ENCODE results near the gene LAMC3.

LAMC3 gene

DNA sequence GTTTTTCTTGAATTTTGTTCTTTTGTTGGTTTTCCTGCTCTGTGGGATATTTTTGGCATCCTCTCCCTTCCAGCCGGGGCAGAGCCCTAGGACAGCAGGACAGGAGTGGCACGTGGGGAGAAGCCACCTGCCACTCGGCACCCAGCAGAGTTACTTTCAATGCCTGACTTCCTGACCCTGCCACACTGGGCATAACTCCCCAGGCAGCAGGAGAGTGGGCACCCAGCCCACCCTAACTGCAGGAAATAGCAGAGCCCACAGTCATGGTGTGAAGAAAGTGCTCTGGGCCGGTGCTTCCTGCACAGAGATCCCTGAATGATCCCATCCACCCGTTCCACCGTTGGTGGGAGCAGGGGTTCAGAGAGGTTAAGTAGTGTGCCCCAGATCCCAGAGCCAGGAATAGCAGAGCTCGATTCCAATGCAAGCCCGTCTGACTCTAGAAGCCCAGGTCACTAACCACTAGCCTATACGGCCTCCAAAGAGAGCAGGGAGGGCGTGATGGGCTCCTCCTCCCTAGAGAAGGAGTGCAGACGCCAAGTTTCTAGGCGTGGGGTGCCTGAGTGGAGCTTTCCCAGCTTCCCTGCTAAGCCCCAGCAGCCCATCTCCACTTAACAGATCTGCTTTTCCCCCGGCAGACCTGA is 108.3 kb downstream of the LAMC3 start:
- DNase-seq (ENCODE audit: low spot score): no peak

DNA sequence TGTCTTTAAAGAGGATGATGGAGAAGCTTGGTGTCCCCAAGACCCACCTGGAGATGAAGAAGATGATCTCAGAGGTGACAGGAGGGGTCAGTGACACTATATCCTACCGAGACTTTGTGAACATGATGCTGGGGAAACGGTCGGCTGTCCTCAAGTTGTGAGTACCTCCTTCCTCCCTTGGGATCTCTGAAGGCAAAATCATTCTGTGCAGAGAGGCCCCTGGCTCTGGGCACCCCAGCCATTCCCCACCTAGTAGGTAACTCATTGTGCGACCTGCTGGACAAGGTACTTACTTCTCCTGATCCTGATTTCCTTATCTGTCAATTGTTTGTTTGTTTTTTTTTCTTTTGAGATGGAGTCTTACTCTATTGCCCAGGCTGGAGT is 108.8 kb downstream of the LAMC3 start:
- DNase-seq (ENCODE audit: low spot score): no peak

DNA sequence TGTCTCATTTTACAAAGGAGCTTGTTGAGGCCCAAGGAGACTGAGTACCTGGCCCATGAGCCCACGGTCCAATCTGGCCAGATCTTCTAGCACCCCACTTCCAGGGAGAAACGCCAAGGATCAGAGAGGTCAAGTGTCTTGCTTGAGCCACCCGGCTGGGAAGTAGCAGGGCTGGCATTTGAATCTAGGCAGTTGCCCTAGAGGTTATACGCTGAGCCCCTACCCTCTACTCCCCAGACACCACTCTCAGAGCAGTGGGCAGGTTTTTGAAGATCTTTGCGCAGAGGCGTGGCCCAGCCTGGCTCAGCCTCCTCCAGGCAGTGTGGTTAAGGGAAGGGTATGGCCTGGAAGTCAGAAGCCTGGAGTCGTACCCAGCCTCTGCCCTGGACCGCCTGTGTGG is 110.6 kb downstream of the LAMC3 start:
- DNase-seq (ENCODE audit: low spot score): no peak

DNA sequence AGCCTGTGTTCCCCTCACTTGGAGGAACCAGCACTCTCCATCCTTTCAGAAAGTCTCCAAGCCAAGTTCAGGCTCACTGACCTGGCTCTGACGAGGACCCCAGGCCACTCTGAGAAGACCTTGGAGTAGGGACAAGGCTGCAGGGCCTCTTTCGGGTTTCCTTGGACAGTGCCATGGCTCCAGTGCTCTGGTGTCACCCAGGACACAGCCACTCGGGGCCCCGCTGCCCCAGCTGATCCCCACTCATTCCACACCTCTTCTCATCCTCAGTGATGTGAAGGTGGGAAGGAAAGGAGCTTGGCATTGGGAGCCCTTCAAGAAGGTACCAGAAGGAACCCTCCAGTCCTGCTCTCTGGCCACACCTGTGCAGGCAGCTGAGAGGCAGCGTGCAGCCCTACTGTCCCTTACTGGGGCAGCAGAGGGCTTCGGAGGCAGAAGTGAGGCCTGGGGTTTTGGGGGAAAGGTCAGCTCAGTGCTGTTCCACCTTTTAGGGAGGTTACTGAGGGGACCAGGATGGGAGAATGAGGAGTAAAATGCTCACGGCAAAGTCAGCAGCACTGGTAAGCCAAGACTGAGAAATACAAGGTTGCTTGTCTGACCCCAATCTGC is 111.8 kb downstream of the LAMC3 start:
- no peak for DNase-seq (ENCODE audit: low spot score)

DNA sequence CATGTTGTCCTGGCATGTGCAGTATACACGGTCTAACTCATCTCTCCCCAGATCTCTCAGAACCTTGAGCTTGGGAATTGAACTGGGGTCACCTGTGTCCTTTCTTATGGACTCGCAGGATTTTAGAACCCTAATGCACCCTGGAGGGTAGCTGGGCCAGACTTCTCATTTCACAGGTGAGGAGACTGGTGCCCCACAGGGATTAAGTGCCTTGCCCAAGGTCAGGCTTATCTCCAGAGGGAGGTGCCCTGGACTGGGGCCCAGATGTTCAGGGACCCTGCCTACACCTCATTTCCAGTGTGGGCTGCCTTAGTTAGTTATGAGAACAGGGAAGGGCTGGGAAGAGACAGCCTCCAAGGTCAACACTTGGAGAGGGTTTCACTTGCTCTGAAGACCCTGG is 112.4 kb downstream of the LAMC3 start:
- DNase-seq (ENCODE audit: low spot score): no peak

DNA sequence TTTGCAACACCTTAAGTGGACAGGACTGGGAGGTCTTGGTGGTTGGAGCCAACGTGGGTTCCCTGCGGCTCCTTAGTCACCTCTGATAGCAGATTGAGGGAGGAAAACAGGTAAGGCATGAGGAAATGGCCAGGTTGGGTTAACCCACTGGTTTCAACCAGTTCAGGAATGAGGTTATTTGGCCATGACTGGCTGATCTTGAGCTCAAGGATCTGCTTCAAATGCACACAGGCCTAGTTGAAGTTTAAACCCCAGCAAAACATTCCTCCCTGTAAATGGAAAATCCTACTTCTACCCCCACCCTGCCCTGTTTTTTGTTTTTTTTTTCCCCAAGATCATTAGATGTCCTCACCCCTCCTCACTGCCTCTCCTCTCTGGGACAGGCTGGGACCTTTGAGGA is 113.2 kb downstream of the LAMC3 start:
- peak; percentile 96 for DNase-seq (ENCODE audit: low spot score)

DNA sequence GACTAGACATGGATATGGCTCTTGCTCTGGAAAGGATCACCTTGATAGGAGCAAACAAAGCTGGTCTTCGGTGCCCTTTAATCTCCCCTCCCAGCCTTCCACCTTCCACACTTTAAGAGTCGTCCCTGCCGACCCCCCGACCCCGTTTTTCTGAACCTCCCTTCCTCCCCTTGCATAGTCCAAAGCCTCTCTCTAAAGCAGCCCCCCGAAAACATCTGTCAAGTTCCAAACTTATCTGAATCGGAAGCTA is 116.0 kb downstream of the LAMC3 start:
- DNase-seq (ENCODE audit: low spot score): no peak

DNA sequence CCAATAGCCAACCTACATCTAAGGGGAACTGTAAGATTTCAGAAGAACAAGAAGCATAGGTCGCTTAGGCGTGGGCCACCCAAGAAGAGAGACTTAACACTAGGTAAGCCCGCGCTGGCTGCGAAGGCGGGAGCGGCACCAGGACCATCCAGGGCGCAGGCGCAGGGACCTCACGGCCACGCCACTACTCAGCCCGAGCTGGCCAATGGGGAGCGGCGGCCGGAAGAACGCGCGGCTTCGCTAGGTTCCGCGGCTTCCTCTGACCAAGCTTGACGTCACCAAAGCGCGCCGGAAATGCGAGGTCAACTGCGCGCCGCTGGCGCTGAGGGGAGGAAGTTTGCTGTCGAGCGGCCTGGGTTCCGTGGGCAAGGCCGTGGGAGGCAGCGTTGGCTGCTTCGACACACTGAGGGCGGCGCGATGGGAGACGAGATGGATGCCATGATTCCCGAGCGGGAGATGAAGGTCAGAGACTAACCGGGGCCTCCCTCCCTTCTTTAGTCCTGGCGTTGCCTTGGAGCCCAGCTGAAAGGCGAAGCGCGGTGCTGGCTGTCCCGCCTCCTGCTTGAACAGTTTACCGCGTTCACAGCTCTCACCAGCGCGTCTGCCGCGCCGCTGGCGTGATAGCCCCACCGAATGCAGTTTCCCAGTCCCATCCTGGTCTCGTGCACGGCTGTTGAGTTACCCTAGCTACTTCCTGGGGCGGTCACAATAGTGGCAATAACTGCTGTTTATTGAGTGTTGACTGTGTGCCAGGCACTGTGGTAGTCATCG is 116.5 kb downstream of the LAMC3 start, which contains the start of gene NUP214:
TSS of gene NUP214 (plus strand) at position 299 of the 771 bp plus-strand sequence. CDS start at position 418, 119 bp downstream.
- DNase-seq (ENCODE audit: low spot score): peak; percentile 97

DNA sequence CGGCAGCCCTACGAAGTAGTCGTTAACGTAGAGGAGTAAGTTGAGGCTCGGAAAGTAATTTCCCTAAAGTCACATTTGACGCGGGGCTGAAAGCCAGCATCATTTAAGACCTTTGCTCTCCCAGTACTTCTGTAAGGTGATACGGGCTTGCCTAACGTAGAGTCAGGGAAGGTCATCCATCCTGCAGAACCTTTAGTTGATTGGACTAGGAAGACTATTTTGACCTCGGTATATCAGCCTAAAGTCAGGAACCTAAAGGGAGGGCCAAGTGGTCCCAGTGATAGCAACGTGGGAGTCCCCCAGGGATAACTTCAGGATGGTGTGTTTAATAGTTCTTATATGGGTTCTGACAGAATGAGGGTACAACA is 117.1 kb downstream of the LAMC3 start:
- no peak for DNase-seq (ENCODE audit: low spot score)

DNA sequence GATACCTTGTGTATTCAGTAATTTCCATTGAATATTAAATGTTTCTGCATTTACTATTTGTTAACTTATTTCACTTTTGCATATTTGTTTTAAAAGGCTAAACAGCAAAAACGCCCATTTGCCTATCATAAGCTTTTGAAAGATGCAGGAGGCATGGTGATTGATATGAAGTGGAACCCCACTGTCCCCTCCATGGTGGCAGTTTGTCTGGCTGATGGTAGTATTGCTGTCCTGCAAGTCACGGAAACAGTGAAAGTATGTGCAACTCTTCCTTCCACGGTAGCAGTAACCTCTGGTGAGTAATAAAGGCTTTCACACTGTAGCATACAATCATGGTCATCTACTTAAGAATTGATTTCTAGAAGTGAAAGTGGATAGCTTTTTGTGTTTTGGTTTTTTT is 120.2 kb downstream of the LAMC3 start:
- no peak for DNase-seq (ENCODE audit: low spot score)

DNA sequence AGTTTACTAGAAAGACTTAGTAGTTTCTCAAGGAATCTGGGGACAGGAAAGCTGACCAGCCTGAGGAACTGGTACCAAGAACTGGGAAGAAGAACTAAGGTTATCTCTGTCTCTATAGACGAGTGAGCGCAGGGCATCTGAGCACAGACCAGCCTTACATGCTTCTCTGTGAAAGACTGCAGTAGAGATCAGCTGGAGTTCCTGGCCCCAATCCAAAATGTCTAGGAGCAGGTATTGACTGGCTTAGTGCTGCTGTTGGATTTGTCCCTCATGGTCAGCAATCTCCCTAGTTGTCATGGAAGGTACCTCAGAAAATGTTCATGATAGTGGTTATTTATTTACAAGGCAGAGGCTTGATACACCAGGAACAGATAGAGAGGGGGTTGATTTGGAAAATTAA is 129.7 kb downstream of the LAMC3 start:
- no peak for DNase-seq (ENCODE audit: low spot score)

DNA sequence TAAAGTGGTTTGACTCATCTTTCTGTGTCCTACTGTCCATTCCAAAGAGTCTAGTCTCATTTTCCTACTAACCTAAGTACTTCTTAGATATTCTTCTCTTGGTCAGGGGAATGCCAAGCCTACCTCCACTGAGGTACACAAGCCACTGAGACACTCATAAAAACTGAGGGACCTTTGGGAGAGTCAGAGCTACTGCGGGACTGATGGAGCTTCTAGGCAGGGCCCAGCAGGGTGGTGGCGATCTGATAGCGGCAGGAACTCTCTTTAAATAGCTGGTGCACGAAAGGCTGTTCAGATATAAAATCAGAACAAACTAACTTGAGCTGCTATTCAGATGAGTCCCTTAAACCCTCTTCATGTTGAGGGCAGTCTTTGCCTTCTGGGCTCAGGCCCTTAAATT is 131.1 kb downstream of the LAMC3 start:
- no peak for DNase-seq (ENCODE audit: low spot score)

DNA sequence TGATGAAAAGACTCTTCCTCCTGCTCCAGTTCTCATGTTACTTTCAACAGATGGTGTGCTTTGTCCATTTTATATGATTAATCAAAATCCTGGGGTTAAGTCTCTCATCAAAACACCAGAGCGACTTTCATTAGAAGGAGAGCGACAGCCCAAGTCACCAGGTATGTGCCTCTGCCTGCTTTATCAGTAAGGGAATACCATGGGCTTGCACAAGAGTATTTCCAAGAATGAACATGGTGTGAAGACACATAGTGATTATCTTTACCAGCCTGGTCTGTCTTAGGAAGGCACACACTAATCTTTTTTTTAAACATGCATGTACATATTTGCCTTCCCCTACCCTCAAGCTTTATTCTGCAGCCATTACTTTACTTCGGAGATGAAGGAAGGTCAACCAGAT is 131.6 kb downstream of the LAMC3 start:
- no peak for DNase-seq (ENCODE audit: low spot score)

DNA sequence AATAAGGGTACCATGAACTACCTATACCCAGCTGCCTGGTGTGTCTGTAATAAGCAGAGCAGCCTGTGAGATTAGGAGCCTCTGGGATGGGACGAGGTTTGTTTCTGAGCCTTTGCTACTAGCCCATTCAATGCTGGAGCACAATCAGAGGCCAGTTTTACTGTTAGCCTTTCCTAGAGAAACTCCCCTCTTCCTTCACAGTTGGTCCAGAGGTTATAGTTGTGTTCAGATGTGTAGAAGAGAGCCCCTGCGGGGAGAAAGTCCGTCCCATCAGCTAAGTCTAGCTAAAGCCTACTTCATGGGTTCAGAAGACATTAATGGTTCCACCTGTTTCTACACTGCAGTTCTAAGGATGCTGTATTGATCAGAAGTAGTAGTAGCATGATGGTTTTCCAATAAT is 133.2 kb downstream of the LAMC3 start:
- DNase-seq (ENCODE audit: low spot score): no peak

All from kidney tubule cell (primary cell).